GM19035 (cell line): ENCODE measurements around the gene ERC1.

Source experiments
- ATAC-seq: cut with Tn5 transposase; IDR thresholded peaks from one replicate; pipeline ENCODE4 v1.9.1; 2021; ENCODE audit not compliant: unreplicated experiment

Gene ERC1

GRCh38 chr12:1501695-1502378 lies 510.8 kb downstream of the ERC1 start:
- no peak for ATAC-seq

- ATAC-seq, result no peak
Observed at GRCh38 chr12:1502379-1502720, 511.3 kb downstream of the ERC1 start.

- ATAC-seq, result no peak
Observed at GRCh38 chr12:1502831-1503230, 511.8 kb downstream of the ERC1 start.

DNA sequence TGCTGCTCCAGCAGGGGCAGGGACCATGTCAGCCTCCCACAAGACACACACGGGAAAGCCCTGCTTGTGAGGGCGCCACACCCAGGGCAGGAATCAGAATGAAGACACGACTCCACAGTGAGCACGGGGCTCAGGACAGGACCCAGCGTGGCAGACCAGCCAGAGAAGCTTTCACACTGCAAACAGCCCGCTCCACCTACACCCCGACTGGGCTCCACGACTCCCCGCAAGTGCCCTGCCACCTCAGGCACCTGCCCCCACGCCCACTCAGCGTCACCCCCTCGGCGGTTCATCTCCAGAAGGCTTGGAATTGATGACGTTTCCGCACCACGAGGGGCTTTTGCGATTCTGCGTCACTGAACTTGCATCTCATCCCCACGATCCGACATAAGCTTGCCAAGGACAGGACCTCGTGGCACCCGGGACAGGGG lies 512.3 kb downstream of the ERC1 start:
- ATAC-seq, result no peak

GRCh38 chr12:1504304-1504894 lies 513.4 kb downstream of the ERC1 start:
- ATAC-seq, result no peak

DNA sequence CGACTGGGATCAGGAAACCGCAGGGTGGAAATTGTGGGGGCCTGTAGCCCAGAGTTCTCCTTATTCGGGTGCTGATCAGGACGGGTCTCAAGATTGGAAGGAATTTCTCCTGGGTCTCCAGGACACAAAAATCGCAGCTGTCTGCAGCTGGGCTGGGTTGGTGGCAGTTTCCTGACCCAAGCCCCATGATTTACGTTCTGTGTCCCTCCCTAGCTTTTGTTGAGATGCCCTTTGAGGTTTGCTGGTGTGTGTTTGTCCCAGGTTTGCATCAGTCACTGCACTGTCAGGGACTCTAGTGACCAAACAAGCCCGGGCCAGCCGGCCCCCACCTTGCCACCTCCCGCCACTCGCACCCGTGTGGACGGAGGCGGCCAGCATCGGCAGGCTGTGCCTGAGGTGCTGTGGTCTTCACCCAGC lies 513.9 kb downstream of the ERC1 start:
- no peak for ATAC-seq

GRCh38 chr12:1505576-1505975 lies 514.6 kb downstream of the ERC1 start:
- ATAC-seq, result no peak

GRCh38 chr12:1507308-1507707 lies 516.3 kb downstream of the ERC1 start:
- no peak for ATAC-seq

DNA sequence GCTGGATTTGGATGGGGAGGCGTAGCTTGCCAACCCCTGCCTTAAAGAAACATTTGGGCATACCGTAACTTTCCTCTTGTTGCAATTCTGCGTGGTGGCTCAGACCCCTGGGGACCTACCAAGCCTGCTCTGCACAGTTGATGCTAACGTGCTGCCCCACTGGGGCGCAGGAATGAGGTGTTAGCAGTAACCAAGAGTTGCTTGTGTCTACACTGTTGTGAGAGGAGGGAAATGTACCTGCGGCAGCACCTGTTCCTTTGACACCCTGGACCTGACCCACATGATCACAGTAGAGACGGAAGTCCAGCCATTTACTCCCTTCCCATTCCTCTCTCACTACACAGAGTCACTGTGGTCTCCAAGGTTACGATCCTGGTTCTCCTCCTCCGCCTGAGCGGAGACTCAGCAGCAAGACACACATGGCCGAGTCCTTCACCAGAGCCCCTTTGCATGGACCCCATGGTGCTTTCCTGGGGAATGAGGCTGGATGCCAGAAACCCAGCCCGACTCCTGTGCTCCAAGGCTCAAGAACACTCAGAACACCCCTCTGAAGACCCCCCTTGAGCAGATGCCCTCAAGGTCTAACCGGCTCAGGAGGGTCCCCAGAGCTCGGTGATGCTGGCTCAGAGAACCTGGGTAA lies 518.5 kb downstream of the ERC1 start:
- no peak for ATAC-seq

DNA sequence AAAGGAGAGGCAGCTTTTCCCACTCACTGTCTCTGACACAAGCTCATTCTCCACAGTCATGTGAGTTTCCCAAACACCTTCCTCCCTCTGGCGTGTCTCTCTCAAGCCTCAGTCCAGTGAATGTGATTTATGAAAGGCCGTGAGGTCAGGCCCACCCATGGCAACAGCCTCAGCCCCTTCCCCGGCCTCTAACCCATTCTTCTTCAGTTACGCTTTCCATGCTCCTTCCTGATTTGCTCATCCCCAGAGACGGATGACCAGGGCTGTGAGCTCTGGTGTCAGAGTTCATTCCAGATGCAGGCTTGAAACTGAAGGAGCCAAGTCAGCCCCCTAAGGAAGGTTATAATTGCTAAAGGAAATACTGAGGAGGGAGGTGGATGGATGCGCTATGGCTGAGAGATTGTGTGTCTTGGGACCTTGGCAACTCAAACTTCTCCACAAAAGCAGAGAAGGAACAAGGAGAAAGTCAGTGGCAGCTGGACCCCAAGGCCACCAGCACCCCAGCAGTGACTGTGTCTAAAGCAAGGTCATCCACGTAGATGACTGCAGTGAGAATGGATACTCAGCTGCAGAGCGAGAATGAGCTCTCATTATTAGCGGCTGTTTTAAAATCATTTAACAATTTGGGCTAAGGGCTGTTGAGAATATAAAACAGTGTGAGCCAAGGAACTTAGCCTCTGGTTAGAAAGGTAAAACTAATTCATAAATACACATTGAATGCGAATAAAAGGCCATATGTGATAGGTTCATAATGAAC lies 519.2 kb downstream of the ERC1 start:
- no peak for ATAC-seq

DNA sequence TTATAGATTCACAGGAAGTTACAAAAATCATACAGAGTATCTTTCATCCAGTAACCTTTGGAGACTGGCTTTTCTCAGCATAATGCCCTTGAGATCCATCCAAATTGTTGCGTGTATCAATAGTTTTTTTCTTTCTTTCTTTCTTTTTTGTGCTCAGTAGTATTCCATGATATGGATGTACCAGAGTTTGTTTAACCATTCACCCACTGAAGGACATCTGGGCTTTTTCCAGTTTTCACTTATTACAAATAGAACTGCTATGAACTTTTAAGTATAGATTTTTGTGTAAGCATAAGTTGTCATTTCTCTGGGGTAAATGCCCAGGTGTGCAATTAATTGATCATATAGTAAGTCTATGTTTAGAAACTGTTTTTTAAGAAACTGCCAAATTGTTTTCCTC lies 524.0 kb downstream of the ERC1 start:
- ATAC-seq, result no peak

GRCh38 chr12:1515428-1515827 lies 524.4 kb downstream of the ERC1 start:
- ATAC-seq, result no peak

GRCh38 chr12:1517007-1517406 lies 526.0 kb downstream of the ERC1 start:
- ATAC-seq, result no peak

- ATAC-seq, result no peak
Observed at GRCh38 chr12:1517734-1518525, 526.9 kb downstream of the ERC1 start.

DNA sequence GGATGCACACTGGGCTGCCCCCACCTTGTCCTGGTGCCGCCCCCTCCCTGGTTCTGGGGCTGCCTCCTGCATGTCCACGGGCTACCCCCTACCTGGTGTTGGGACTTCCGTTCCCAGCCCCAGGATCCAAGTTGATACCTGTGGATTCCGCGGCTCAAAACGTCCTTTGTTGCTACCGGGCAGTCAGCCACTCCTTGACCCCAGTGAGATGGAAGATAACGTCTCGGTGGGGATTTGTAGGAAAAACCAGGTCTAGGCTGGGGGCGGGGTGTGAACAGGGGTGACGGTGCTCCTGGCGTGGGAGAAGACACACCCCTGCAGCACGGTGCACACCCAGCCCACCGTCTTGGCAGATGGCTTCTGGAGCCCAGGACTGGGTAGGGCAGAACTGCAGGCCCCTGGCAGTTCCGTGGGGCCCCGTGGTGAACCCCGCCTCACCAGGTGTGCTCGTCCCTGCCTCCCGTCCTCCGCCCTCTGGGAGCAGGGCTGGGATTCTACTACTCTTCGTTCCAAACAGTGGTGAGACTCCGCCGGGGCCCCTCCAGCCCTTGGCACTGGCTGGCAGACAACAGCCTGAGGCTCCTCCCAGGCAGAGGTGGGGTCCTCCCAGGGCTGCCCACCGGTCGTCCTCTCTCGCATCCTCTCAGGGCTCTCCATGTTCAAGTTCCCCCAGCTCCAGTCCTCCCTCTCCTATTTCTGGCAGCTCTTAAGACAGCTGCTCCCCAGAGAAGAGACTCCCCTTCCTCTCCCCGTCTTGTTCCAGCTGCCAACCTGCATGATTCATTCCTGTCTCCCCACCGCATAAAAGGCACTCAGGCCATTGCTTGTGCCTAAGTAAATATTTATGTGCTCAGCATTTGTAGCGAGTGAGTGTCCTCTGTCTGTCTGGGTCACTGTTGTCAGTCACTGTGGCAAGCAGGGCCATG lies 527.8 kb downstream of the ERC1 start:
- no peak for ATAC-seq

GRCh38 chr12:1519642-1520041 lies 528.6 kb downstream of the ERC1 start:
- no peak for ATAC-seq

- ATAC-seq, result no peak
Observed at GRCh38 chr12:1523046-1523445, 532.0 kb downstream of the ERC1 start.

- no peak for ATAC-seq
Observed at GRCh38 chr12:1523558-1524050, 532.6 kb downstream of the ERC1 start.

DNA sequence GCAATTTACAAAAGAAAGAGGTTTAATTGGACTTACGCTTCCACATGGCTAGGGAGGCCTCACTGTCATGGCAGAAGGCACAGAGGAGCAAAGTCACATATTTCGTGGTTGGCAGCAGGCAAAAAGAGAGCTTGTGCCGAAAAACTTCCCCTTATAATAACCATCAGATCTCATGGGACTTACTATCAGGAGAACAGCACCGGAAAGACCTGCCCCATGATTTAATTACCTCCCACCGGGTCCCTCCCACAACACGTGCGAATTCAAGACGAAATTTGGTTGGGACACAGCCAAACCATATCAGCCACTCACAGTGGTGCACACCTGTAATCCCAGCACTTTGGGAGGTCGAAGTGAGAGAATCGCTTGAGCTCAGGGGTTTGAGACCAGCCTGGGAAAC lies 534.8 kb downstream of the ERC1 start:
- ATAC-seq, result no peak

DNA sequence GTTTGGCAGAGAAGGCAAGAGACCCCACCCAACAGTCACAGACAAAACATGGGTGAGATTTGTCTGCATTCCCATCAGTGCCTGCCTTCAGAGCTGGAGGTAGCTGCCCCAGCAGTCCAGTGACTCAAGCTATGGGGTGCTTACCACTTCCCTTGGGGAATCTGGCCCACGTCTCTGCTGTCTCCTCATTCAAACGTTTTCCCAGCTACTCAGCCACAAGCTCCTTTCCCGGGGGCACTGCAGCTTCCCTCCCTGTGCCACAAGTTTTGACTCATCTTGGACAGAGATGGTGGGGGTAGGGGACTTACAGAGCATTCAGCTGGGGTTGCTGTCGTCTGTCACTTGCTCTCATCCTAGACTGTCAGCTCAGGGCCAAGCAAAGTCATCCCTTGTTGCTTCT lies 536.8 kb downstream of the ERC1 start:
- no peak for ATAC-seq
